Liver (tissue), 9 donors: ENCODE measurements around the gene NACA. TPM values are rescaled to one million over a fixed set of nuclear protein-coding genes. Genes with fewer than 3 reads are reported as not detected.
A peak's percentile ranks its signal among the peaks of the same experiment; 100 is the strongest.

Experiments
- DNase-seq: peaks from one replicate; pipeline ENCODE4 v3.0.0-alpha.2; 2017; ENCODE audit warnings: low spot score
- H3K27ac ChIP-seq, 2 donors: one replicate each; pipeline ENCODE4 v1.7.0; 2013; ENCODE audit warnings: inconsistent platforms in 2 of 2, low read length in 2 of 2, control low read depth in 1 of 2, low read depth in 1 of 2, mild to moderate bottlenecking in 1 of 2
- H3K27me3 ChIP-seq, 4 donors: one replicate each; pipeline versions ENCODE4 v1.6.1 to v1.7.0; 2013; ENCODE audit warnings: low read length in 3 of 4, inconsistent platforms in 1 of 4, mild to moderate bottlenecking in 1 of 4, moderate library complexity in 1 of 4; ENCODE audit not compliant: control insufficient read depth in 4 of 4, insufficient read depth in 4 of 4
- H3K36me3 ChIP-seq, 4 donors: one replicate each; pipeline versions ENCODE4 v1.6.1 to v1.7.0; 2013; ENCODE audit warnings: low read length in 3 of 4, mild to moderate bottlenecking in 3 of 4, low read depth in 1 of 4, moderate library complexity in 1 of 4; ENCODE audit not compliant: control insufficient read depth in 4 of 4, insufficient read depth in 3 of 4
- H3K4me1 ChIP-seq, 4 donors: one replicate each; pipeline versions ENCODE4 v1.6.1 to v1.7.0; 2013; ENCODE audit warnings: low read length in 3 of 4, mild to moderate bottlenecking in 3 of 4, moderate library complexity in 1 of 4; ENCODE audit not compliant: control insufficient read depth in 4 of 4, insufficient read depth in 4 of 4
- H3K4me3 ChIP-seq, 3 donors: one replicate each; pipeline versions ENCODE4 v1.6.1 to v1.7.0; 2013; ENCODE audit warnings: low read length in 3 of 3, control low read depth in 1 of 3, low read depth in 1 of 3, mild to moderate bottlenecking in 1 of 3
- H3K9ac ChIP-seq, 2 donors: one replicate each; pipeline ENCODE4 v1.7.0; 2013; ENCODE audit warnings: low read length in 2 of 2, mild to moderate bottlenecking in 2 of 2, moderate library complexity in 2 of 2, control low read depth in 1 of 2, low read depth in 1 of 2
- H3K9me3 ChIP-seq, 4 donors: one replicate each; pipeline versions ENCODE4 v1.6.1 to v1.7.0; 2013; ENCODE audit warnings: low read length in 3 of 4; ENCODE audit not compliant: control insufficient read depth in 4 of 4
- ATF3 ChIP-seq: IDR thresholded peaks from 2 replicates; pipeline ENCODE4 v1.6.1; 2016; ENCODE audit warnings: antibody characterized with exemption
- CTCF ChIP-seq: fragments of 150-350 bp; IDR thresholded peaks from 2 replicates; pipeline ENCODE4 v1.5.1; 2017; ENCODE audit warnings: improper control_type of control experiment, low read depth, low read length; ENCODE audit not compliant: missing input control
- FOXA2 ChIP-seq: IDR thresholded peaks from 2 replicates; pipeline ENCODE4 v1.6.1; 2016; ENCODE audit warnings: antibody characterized with exemption
- HNF4G ChIP-seq: IDR thresholded peaks from 2 replicates; pipeline ENCODE4 v1.6.1; 2016; ENCODE audit warnings: antibody characterized with exemption
- JUND ChIP-seq, 2 donors: IDR thresholded peaks; 2 replicates each; pipeline ENCODE4 v1.6.1; 2016; ENCODE audit warnings: antibody characterized with exemption in 2 of 2
- MAX ChIP-seq: IDR thresholded peaks from 2 replicates; pipeline ENCODE4 v1.6.1; 2016; ENCODE audit warnings: antibody characterized with exemption
- NR2F2 ChIP-seq: IDR thresholded peaks from 2 replicates; pipeline ENCODE4 v1.6.1; 2016; ENCODE audit warnings: antibody characterized with exemption
- RAD21 ChIP-seq, 2 donors: IDR thresholded peaks; 2 replicates each; pipeline ENCODE4 v1.6.1; 2016; ENCODE audit warnings: antibody characterized with exemption in 2 of 2, mild to moderate bottlenecking in 2 of 2
- SP1 ChIP-seq: IDR thresholded peaks from 2 replicates; pipeline ENCODE4 v1.6.1; 2018; ENCODE audit warnings: antibody characterized with exemption, mild to moderate bottlenecking
- TAF1 ChIP-seq: conservative IDR thresholded peaks from 2 replicates; pipeline ENCODE4 v1.6.1; 2016; ENCODE audit warnings: antibody characterized with exemption, mild to moderate bottlenecking
- YY1 ChIP-seq: IDR thresholded peaks from 2 replicates; pipeline ENCODE4 v1.6.1; 2016; ENCODE audit warnings: antibody characterized with exemption, mild to moderate bottlenecking
- ZBTB33 ChIP-seq: IDR thresholded peaks from 2 replicates; pipeline ENCODE4 v1.6.1; 2016; ENCODE audit warnings: antibody characterized with exemption
- WGBS: extraction: QIAGEN DNeasy Blood & Tissue Kit; methylation state at CpG from one replicate; pipeline ENCODE4 v1.1.7; 2013; 5-methylcytosine and 5-hydroxymethylcytosine counted together
- polyA plus RNA-seq, 2 donors: library from polyadenylated mRNA; stranded (reverse) in 1 of 2; unstranded in 1 of 2; fragments of 200-250 nt in 1 of 2; fragments of >200 nt in 1 of 2; fragmentation: Nextera tagmentation in 1 of 2; extraction: Ambion mirVana in 1 of 2; gene quantifications; one replicate each; pipeline versions ENCODE4 v1.2.1 to v1.2.3, GENCODE V29; 2013 to 2015
- total RNA-seq, 2 donors: library from RNA; depleted of rRNA; stranded (reverse); fragments of >200 nt; gene quantifications; one replicate each; pipeline ENCODE4 v1.2.3, GENCODE V29; 2014
- donor health status: healthy.
- donor health status: healthy.
- donor health status: healthy.
- donor health status: healthy.
- donor health status: healthy.

Gene NACA
- total and polyA plus RNA-seq, 4 donors, result 365 to 695 (median 456) TPM

GRCh38 chr12:56687223-56688128 lies 37.6 kb downstream of the NACA start:
- H3K9ac ChIP-seq, result peak overlapping the region; percentile 88 to 100
- TF ChIP-seq ZBTB33 (no peak), TAF1 (no peak), JUND (IDR thresholded peaks at IDR 0.05) (no peak), YY1 (peak; percentile 68), CTCF (peak; percentile 1), MAX (peak; percentile 46)
- H3K4me3 ChIP-seq, result peak overlapping the region; percentile 75 to 95 (median 89)
- H3K4me1 ChIP-seq, result peaks cover 0 to 22% (median 6%) of the 10 kb centered on the region in 4 donors
- no peaks in the 10 kb centered on the region for H3K27me3 ChIP-seq
- no peaks in the 10 kb centered on the region for H3K9me3 ChIP-seq
- under 1% methylated on average over 62 of the region's 62 CpGs for WGBS
- peak; percentile 73 for DNase-seq
- no peaks in the 10 kb centered on the region for H3K36me3 ChIP-seq
- peak overlapping the region; percentile 99 to 100 for H3K27ac ChIP-seq

GRCh38 chr12:56684745-56685359 lies 40.2 kb downstream of the NACA start:
- Histone ChIP-seq H3K9ac (peak overlapping the region; percentile 45 to 88), H3K9me3 (no peaks in the 10 kb centered on the region), H3K27me3 (no peaks in the 10 kb centered on the region), H3K4me3 (peak overlapping the region; percentile 20 to 75 (median 63)), H3K36me3 (peaks cover 0 to 2% (median under 1%) of the 10 kb centered on the region in 4 donors), H3K4me1 (peaks cover 3 to 29% (median 12%) of the 10 kb centered on the region in 4 donors), H3K27ac (peak overlapping the region; percentile 63 to 75)
- WGBS, result 11% methylated on average over 8 of the region's 8 CpGs
- DNase-seq, result no peak
- no peak for TF ChIP-seq HNF4G
- TF ChIP-seq ZBTB33, result no peak
- no peak for TF ChIP-seq YY1
- no peak for TF ChIP-seq ATF3
- TF ChIP-seq TAF1, result no peak
- TF ChIP-seq NR2F2, result no peak
- no peak for TF ChIP-seq FOXA2
- TF ChIP-seq RAD21 (IDR thresholded peaks at IDR 0.05), result no peak
- no peak for TF ChIP-seq SP1
